CD4-positive, CD25-positive, alpha-beta regulatory T cell (primary cell): Measurements from ENCODE around the gene OR52N1. TPM values are rescaled to one million over a fixed set of nuclear protein-coding genes. Genes with fewer than 3 reads are reported as not detected.

Experiments
- ATAC-seq, 2 donors: fragments of 150-1000 bp; cut with Tn5 transposase; one replicate each; pipeline ENCODE4 v1.10.0; 2021; ENCODE audit warnings: low read depth in 2 of 2, moderate number of reproducible peaks in 2 of 2, moderate library complexity in 1 of 2
- DNase-seq, 3 donors: peaks; one replicate each; pipeline versions ENCODE4 v3.0.0 to v3.0.0-alpha.2; 2012 to 2022; ENCODE audit warnings: mixed read lengths in 1 of 3
- H3K27ac ChIP-seq: one replicate; pipeline ENCODE4 v1.7.0; 2013; ENCODE audit warnings: mild to moderate bottlenecking, low read length; ENCODE audit not compliant: insufficient read depth, poor library complexity, severe bottlenecking
- H3K27me3 ChIP-seq: one replicate; pipeline ENCODE4 v1.7.0; 2013; ENCODE audit warnings: low read length; ENCODE audit not compliant: control insufficient read depth, insufficient read depth
- H3K36me3 ChIP-seq: one replicate; pipeline ENCODE4 v1.7.0; 2013; ENCODE audit warnings: mild to moderate bottlenecking, low read length, moderate library complexity; ENCODE audit not compliant: control insufficient read depth, insufficient read depth
- H3K4me1 ChIP-seq: 2 replicates; pipeline ENCODE4 v1.7.0; 2013; ENCODE audit warnings: mild to moderate bottlenecking, low read length; ENCODE audit not compliant: insufficient read depth, control insufficient read depth, poor library complexity, severe bottlenecking
- H3K4me3 ChIP-seq: one replicate; pipeline ENCODE4 v1.7.0; 2013; ENCODE audit warnings: low read depth, mild to moderate bottlenecking, low read length, moderate library complexity
- H3K9me3 ChIP-seq, 2 experiments: 1 replicate in 1 of 2; 2 replicates in 1 of 2; pipeline ENCODE4 v1.7.0; 2013; ENCODE audit warnings: low read length in 2 of 2, mild to moderate bottlenecking in 1 of 2, moderate library complexity in 1 of 2; ENCODE audit not compliant: control insufficient read depth in 2 of 2
- H3K27ac Mint-ChIP-seq, 3 donors: one replicate each; pipeline ENCODE4 v1.8.0; 2020 to 2022; ENCODE audit warnings: mild to moderate bottlenecking in 3 of 3, mixed read lengths in 3 of 3, moderate library complexity in 2 of 3
- H3K27me3 Mint-ChIP-seq: one replicate; pipeline ENCODE4 v1.8.0; 2022; ENCODE audit warnings: mild to moderate bottlenecking, mixed read lengths
- H3K36me3 Mint-ChIP-seq: one replicate; pipeline ENCODE4 v1.8.0; 2020; ENCODE audit warnings: mixed read lengths
- H3K4me1 Mint-ChIP-seq, 4 donors: one replicate each; pipeline ENCODE4 v1.8.0; 2020 to 2022; ENCODE audit warnings: mixed read lengths in 4 of 4, mild to moderate bottlenecking in 1 of 4
- H3K4me3 Mint-ChIP-seq, 4 donors: one replicate each; pipeline ENCODE4 v1.8.0; 2020 to 2022; ENCODE audit warnings: mild to moderate bottlenecking in 4 of 4, mixed read lengths in 4 of 4, moderate library complexity in 3 of 4
- H3K9me3 Mint-ChIP-seq, 7 donors: one replicate each; pipeline ENCODE4 v1.8.0; 2020 to 2022; ENCODE audit warnings: mixed read lengths in 7 of 7, mild to moderate bottlenecking in 3 of 7, moderate library complexity in 2 of 7
- polyA plus RNA-seq, 4 donors: library from polyadenylated mRNA; unstranded; fragments of 300-500 nt; fragmentation: Illumina TruSeq; gene quantifications; one replicate each; pipeline ENCODE4 v1.2.3, GENCODE V29; 2021
- total RNA-seq: library from RNA; stranded (reverse); gene quantifications from one replicate; pipeline ENCODE4 v1.2.3, GENCODE V29; 2022

The OR52N1 gene
- total and polyA plus RNA-seq, 5 donors from 2014 or later: not detected

DNA sequence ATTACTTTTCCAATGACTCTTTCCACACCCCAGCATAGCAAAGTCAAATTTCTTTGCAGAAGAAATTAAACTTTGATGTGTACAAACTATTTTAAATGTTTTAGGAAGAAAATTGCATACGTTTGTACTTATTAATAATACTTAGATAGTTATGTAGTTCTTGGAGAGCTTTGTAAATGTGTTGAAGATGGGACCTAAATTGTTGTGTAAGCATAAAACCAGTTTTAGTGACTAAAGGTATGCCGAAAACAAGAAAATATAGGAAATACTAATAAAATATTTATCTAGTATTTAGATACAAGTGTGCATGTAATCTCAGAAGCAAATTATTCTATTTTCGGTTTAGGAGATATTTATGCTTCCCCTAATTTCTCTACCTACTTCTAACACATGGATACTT lies 41.2 kb downstream of the OR52N1 start:
- Mint-ChIP-seq H3K4me3 (no peak overlapping the region), H3K9me3 (peaks cover 0 to 8% (median 0%) of the 10 kb centered on the region in 7 donors), H3K27me3 (peaks cover 8% of the 10 kb centered on the region), H3K27ac (no peak overlapping the region), H3K4me1 (no peaks in the 10 kb centered on the region), H3K36me3 (no peaks in the 10 kb centered on the region)
- Histone ChIP-seq H3K4me1 (no peaks in the 10 kb centered on the region), H3K9me3 (no peaks in the 10 kb centered on the region), H3K27ac (no peak overlapping the region), H3K4me3 (no peak overlapping the region), H3K36me3 (no peaks in the 10 kb centered on the region), H3K27me3 (no peaks in the 10 kb centered on the region)
- no peak for ATAC-seq
- no peak for DNase-seq

- no peak overlapping the region for H3K27ac Mint-ChIP-seq
- ATAC-seq (no peak), DNase-seq (no peak)
Observed at GRCh38 chr11:5746614-5747013, 44.5 kb downstream of the OR52N1 start.

GRCh38 chr11:5738431-5738830 lies 52.6 kb downstream of the OR52N1 start:
- peaks cover 0 to 34% (median 4%) of the 10 kb centered on the region in 7 donors for H3K9me3 Mint-ChIP-seq

More at GRCh38 chr11:5746614-5747013, 44.5 kb downstream of the OR52N1 start:
- peaks cover 0 to 23% (median 8%) of the 10 kb centered on the region in 7 donors for H3K9me3 Mint-ChIP-seq
- H3K36me3 Mint-ChIP-seq: peaks cover 4% of the 10 kb centered on the region
- H3K27me3 Mint-ChIP-seq: peaks cover 8% of the 10 kb centered on the region
- Histone ChIP-seq H3K9me3 (peaks cover 2 to 9% of the 10 kb centered on the region in 2 experiments), H3K36me3 (no peaks in the 10 kb centered on the region), H3K4me3 (no peak overlapping the region), H3K27ac (no peak overlapping the region), H3K27me3 (no peaks in the 10 kb centered on the region), H3K4me1 (no peaks in the 10 kb centered on the region)
- no peak overlapping the region for H3K4me3 Mint-ChIP-seq
- no peaks in the 10 kb centered on the region for H3K4me1 Mint-ChIP-seq

DNA sequence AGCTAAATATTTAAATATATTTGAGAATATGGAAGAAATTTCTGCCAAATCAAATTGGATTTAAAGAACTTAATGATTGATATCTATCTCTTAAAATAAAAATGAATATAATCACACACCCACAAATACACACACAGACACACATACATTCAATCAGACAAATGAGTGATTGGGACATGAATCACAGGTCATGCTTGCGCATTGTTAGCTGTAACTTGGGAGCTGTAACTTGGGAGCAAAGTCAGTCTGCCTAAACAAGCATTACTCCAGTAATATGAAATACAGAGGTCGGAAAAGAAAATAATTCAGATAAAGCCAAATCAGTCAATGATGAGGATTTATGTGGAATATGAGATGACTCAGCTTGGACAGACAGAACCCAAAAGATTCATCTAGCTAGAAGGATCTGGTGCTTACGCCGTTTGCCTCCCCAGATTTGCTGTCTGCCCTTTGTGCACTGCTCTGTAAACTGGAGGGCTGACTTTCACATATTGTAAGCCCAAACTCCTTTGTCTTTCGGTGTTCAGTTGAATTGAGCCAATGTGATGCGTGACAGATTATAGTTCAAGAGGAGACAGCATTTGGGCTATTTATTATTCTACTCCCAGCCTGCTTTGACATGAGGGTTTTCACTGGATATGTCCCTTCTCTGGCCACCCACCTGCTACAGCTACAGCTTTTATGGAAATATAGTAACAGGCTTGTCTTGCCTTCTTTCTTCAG lies 53.2 kb downstream of the OR52N1 start:
- no peak overlapping the region for H3K4me3 Mint-ChIP-seq
- ATAC-seq (no peak), DNase-seq (no peak)
- Histone ChIP-seq H3K27me3 (no peaks in the 10 kb centered on the region), H3K27ac (no peak overlapping the region), H3K36me3 (no peaks in the 10 kb centered on the region), H3K9me3 (peaks cover 6% of the 10 kb centered on the region in 2 experiments), H3K4me3 (no peak overlapping the region), H3K4me1 (no peaks in the 10 kb centered on the region)
- H3K27ac Mint-ChIP-seq: no peak overlapping the region
- no peaks in the 10 kb centered on the region for H3K4me1 Mint-ChIP-seq
- no peaks in the 10 kb centered on the region for H3K27me3 Mint-ChIP-seq
- peaks cover 29% of the 10 kb centered on the region for H3K36me3 Mint-ChIP-seq
- H3K9me3 Mint-ChIP-seq: peaks cover 0 to 28% (median 4%) of the 10 kb centered on the region in 7 donors

More at GRCh38 chr11:5738431-5738830, 52.6 kb downstream of the OR52N1 start:
- H3K36me3 Mint-ChIP-seq: peaks cover 29% of the 10 kb centered on the region
- no peaks in the 10 kb centered on the region for H3K27me3 ChIP-seq
- no peak overlapping the region for H3K4me3 ChIP-seq
- H3K36me3 ChIP-seq: no peaks in the 10 kb centered on the region
- H3K4me3 Mint-ChIP-seq: no peak overlapping the region
- DNase-seq (no peak), ATAC-seq (no peak)
- H3K4me1 ChIP-seq: no peaks in the 10 kb centered on the region
- H3K4me1 Mint-ChIP-seq: no peaks in the 10 kb centered on the region
- no peaks in the 10 kb centered on the region for H3K27me3 Mint-ChIP-seq
- no peak overlapping the region for H3K27ac ChIP-seq
- peaks cover 6 to 9% of the 10 kb centered on the region in 2 experiments for H3K9me3 ChIP-seq
- H3K27ac Mint-ChIP-seq: no peak overlapping the region

- Mint-ChIP-seq H3K36me3 (peaks cover 29% of the 10 kb centered on the region), H3K4me3 (no peak overlapping the region), H3K27me3 (no peaks in the 10 kb centered on the region), H3K4me1 (no peaks in the 10 kb centered on the region), H3K9me3 (peaks cover 0 to 23% (median 4%) of the 10 kb centered on the region in 7 donors), H3K27ac (no peak overlapping the region)
- no peaks in the 10 kb centered on the region for H3K36me3 ChIP-seq
- no peak for ATAC-seq
- no peaks in the 10 kb centered on the region for H3K27me3 ChIP-seq
- peaks cover 3 to 6% of the 10 kb centered on the region in 2 experiments for H3K9me3 ChIP-seq
- no peak overlapping the region for H3K27ac ChIP-seq
- H3K4me1 ChIP-seq: no peaks in the 10 kb centered on the region
- no peak overlapping the region for H3K4me3 ChIP-seq
- DNase-seq: no peak
Observed at GRCh38 chr11:5737091-5737490, 54.0 kb downstream of the OR52N1 start.

Other genes with a start within 250 kb of the OR52N1 start
- 0.37 TPM for gene OR52H1, start 242.7 kb downstream of the OR52N1 start, total RNA-seq
- not detected for gene OR52H1, start 242.7 kb downstream of the OR52N1 start, polyA plus RNA-seq
- not detected for gene OR52B6, start 210.4 kb downstream of the OR52N1 start, total RNA-seq
- gene OR52B6, start 210.4 kb downstream of the OR52N1 start, polyA plus RNA-seq: not detected
- gene TRIM6, start 194.6 kb downstream of the OR52N1 start, total RNA-seq: not detected
- under 1 TPM in 1 of 4 donors, not detected in 3; 0.91 TPM for gene TRIM6, start 194.6 kb downstream of the OR52N1 start, polyA plus RNA-seq
- gene TRIM34, start 166.3 kb downstream of the OR52N1 start, total RNA-seq: 9.8 TPM
- gene TRIM34, start 166.3 kb downstream of the OR52N1 start, polyA plus RNA-seq: 10 to 100 TPM; 17.5 to 21.3 (median 19.5) TPM
- gene TRIM5, start 106.2 kb downstream of the OR52N1 start, total RNA-seq: 15.2 TPM
- 1 to 10 TPM; 6.0 to 7.7 (median 7.5) TPM for gene TRIM5, start 106.2 kb downstream of the OR52N1 start, polyA plus RNA-seq
- gene TRIM22, start 101.5 kb downstream of the OR52N1 start, total RNA-seq: 378 TPM
- gene TRIM22, start 101.5 kb downstream of the OR52N1 start, polyA plus RNA-seq: 100 to 1,000 TPM; 233 to 336 (median 250) TPM
- not detected for gene OR56B1, start 54.8 kb downstream of the OR52N1 start, total RNA-seq
- under 1 TPM in 1 of 4 donors, not detected in 3; 0.09 TPM for gene OR56B1, start 54.8 kb downstream of the OR52N1 start, polyA plus RNA-seq
- gene OR52N4, start 37.0 kb downstream of the OR52N1 start, total RNA-seq: 1.6 TPM
- 1 to 10 TPM in 2 of 4 donors, under 1 TPM in 1, not detected in 1; 0.79 to 2.7 (median 1.3) TPM for gene OR52N4, start 37.0 kb downstream of the OR52N1 start, polyA plus RNA-seq
- not detected for gene OR52N5, start 7.9 kb downstream of the OR52N1 start, total RNA-seq
- not detected for gene OR52N5, start 7.9 kb downstream of the OR52N1 start, polyA plus RNA-seq
- not detected for gene OR52N2, start 17.7 kb upstream of the OR52N1 start, total RNA-seq
- gene OR52N2, start 17.7 kb upstream of the OR52N1 start, polyA plus RNA-seq: not detected
- gene OR52E6, start 50.6 kb upstream of the OR52N1 start, total RNA-seq: not detected
- gene OR52E6, start 50.6 kb upstream of the OR52N1 start, polyA plus RNA-seq: not detected
- gene OR52E8, start 66.4 kb upstream of the OR52N1 start, total RNA-seq: not detected
- not detected for gene OR52E8, start 66.4 kb upstream of the OR52N1 start, polyA plus RNA-seq
- gene OR52E4, start 89.4 kb upstream of the OR52N1 start, total RNA-seq: not detected
- not detected for gene OR52E4, start 89.4 kb upstream of the OR52N1 start, polyA plus RNA-seq
- not detected for gene OR52E5, start 101.9 kb upstream of the OR52N1 start, total RNA-seq
- gene OR52E5, start 101.9 kb upstream of the OR52N1 start, polyA plus RNA-seq: not detected
- not detected for gene OR56A3, start 151.0 kb upstream of the OR52N1 start, total RNA-seq
- not detected for gene OR56A3, start 151.0 kb upstream of the OR52N1 start, polyA plus RNA-seq
- not detected for gene OR56A5, start 177.2 kb upstream of the OR52N1 start, total RNA-seq
- gene OR56A5, start 177.2 kb upstream of the OR52N1 start, polyA plus RNA-seq: not detected
- not detected for gene OR52L1, start 195.7 kb upstream of the OR52N1 start, total RNA-seq
- gene OR52L1, start 195.7 kb upstream of the OR52N1 start, polyA plus RNA-seq: not detected
- gene OR56A4, start 215.7 kb upstream of the OR52N1 start, total RNA-seq: not detected
- not detected for gene OR56A4, start 215.7 kb upstream of the OR52N1 start, polyA plus RNA-seq
- gene OR56A1, start 239.5 kb upstream of the OR52N1 start, total RNA-seq: not detected
- gene OR56A1, start 239.5 kb upstream of the OR52N1 start, polyA plus RNA-seq: not detected